GM19324 (cell line): Measurements from ENCODE around the gene SLC2A1.
"Not testable (repeated sequence)": the region's sequence is repeated elsewhere in the genome, so short reads cannot be mapped to it uniquely, and the experiment has no call there.

ENCODE experiments used
- ATAC-seq: cut with Tn5 transposase; IDR thresholded peaks from one replicate; pipeline ENCODE4 v1.9.1; 2021; ENCODE audit warnings: mild to moderate bottlenecking, moderate library complexity; ENCODE audit not compliant: unreplicated experiment, low FRiP score

Gene SLC2A1

DNA sequence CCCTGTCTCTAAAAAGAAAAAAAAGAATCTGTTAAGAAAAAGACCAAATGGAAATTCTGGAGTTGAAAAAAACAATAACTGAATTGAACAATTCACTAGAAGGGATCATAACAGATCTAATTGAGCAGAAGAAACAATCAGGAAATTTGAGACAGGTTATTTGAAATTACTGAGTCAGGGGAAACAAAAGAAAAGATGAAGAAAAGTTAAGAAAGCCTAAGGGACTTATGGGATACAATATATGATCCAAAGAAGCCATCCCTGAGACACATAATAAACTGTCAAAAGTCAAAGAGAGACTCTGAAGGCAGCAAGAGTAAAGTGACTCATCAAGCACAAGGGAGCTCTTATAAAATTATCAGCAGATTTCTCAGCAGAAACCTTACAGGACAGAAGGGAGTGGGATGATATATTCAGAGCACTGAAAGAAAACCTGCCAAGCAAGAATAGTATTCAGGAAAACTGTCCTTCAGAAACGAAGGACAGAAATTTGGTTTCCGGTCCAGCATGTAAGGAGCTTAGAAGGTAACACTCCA lies 44.5 kb downstream of the SLC2A1 start:
- ATAC-seq = no peak

DNA sequence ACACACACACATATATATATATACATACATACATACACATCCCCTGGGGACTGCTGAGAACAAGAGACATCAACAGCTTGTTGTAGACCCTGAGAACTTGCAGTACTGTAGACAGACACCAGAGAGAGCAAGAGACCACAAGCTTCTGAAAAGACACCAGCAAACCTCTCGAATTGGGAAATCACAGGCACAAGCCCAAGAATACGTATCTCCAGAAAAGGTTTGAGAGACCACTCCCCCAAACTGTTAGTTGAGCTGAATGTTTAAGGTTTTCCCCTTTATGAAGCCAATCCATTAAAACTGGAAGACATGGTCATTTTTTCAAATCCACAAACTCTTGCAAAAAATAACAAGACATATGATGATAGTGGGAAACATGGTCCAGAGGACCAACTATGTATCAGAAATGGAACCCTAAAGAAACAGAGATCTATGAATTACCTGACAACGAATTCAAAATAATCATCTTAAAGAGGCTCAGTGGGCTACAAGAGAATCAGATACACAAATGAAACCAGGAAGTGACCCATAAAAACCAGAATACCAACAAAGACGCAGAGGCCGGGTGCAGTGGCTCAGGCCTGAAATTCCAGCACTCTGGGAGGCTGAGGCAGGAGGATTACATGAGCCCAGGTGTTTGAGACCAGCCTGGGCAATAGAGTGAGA lies 45.1 kb downstream of the SLC2A1 start:
- no peak for ATAC-seq

DNA sequence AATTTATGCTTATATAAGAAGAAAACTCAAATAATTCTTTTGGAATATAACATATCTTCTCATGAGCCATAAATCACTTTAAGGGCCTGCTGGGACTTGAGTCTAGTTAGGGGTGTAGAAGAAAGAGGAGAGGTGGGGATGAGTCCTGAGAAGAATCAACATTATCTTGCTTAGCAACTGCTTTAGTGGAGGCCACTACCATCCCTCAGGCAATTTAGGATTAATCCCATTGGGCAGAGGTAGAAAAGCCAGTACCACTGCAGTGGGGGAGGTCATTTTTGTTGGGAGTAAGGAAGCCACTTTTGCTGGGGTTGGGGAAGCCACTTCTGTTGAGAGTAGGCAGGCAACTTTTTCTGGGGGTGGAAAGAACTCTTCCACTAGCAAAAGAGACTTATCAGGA lies 47.7 kb downstream of the SLC2A1 start:
- no peak for ATAC-seq

DNA sequence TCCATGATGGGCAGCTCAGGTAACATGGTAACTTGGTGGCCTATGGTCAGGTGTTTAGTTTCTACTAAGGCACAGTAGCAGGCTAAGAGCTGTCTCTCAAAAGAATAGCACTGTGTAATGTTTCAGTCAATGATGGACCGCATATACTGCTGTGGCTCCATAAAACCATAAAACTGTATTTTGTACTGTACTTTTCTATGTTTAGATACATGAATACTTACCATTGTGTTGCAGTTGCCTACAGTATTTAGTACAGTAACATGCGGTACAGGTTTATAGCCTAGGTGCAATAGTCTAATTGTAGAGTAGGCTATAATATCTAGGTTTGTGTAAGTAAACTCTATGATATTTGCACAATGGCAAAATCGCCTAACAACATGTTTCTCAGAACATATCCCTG lies 50.6 kb downstream of the SLC2A1 start:
- ATAC-seq = no peak

DNA sequence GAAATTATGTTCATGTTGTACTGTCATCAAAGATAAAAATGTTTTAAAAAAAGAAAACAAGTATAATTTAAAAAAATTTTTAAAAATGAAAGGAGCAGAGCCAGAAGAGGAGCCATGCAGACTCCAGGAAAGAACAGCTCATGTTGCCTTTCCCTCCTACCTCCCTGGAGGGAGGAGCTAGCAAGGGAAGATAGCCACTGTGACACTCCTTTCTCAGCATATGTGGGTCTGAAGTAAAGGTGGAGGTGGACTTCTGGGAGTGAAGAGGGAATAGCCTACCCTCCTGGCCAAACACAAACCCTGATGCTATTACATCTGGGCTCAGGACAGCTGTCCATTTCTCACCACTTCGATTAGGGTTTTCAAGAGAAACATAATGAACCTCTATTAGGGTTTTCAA lies 54.2 kb downstream of the SLC2A1 start:
- no peak for ATAC-seq

DNA sequence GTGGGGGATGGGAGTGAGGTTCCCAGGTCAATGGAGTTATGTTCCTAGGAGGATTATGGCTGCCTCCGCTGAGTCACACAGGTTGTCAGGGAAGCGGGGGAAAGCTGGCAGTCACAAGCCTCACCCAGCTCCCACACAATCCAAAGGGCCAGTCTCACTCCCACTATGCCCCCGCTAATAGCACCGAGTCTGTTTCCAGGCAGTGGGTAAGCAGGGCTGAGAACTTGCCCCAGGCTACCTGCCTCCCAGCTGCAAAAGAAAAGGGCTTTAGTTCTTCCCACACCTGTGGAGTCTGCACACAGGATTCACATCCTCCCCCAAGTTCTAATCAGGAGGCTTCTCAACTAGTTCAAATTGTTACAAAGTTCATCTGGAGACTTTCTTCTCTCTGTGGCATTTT lies 58.7 kb downstream of the SLC2A1 start:
- not testable (repeated sequence) for ATAC-seq

DNA sequence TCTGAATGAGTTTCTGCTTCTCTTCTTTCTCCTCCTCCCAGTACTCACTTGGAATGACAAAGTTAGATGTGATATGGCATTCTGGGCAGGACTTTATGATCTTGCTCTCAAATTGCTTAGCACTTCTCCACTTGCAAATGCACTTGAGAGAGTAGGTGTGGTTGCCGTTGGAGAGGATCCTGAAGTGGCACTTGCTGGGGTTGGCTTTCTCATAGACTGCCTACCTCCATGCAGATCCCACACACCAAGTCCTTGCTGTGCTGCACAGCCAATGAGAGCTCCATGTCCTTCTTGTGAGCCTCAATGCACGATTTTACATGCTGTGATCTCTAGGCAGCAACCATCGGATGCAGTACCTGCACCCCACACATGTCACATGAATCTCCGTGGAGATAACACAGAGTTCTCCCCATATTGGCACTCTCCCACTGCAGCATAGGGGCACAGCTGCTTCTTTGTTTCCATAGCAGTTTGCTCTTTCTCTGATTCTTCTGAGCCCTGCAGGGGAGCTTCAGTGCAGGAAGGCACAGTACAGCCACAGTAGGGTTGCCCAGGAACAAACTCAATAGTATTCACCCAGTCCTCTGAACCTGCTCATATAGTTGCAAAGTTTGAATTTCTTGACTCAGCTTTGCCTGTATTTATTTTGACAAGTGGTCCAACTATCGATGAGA lies 67.1 kb downstream of the SLC2A1 start:
- ATAC-seq = no peak

DNA sequence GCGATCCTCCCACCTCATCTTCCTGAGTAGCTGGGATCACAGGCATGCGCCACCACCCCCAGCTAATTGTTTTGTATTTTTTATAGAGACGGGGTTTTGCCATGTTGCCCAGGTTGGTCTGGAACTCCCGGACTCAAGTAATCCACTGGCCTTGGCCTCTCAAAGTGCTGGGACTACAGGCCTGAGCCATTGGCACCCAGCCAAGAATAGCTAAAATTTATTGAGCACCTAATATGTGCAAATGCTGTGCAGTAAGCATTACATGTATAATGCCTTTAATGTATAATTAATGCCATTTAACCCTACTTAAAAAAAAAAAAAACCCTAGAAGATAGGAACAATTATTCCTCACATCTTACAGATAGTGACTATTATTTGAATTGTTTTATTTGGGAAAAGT lies 69.4 kb downstream of the SLC2A1 start:
- no peak for ATAC-seq

DNA sequence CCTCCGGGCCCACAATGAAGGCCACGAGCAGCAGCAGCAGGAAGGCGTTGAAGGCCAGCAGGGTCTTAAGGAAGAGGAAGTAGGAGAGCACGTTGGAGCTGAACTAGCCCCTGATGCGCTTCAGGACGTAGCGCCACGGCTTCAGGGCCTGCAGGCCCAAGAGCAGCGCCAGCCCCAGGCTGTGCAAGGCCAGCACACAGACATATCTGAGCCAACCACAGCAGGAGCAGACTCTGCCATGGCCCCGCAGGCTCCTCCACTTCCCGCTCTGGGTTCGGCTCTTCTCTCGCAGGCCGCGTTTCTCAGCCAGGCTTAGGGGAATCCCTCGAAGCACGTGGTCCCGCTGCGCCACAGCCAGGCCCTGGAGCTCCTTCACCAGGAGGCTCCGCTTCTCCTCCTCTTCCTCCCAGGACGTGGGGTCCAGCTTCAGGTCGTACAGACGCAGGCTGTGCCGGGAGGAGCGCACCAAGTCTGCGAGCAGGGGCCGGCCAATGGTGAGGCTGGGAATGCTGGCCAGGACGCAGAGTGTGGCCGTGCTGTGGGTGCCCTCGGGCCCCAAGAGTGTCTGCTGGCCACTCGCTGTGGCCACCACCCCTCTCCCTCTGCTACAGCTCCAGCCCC lies 70.5 kb downstream of the SLC2A1 start:
- no peak for ATAC-seq

DNA sequence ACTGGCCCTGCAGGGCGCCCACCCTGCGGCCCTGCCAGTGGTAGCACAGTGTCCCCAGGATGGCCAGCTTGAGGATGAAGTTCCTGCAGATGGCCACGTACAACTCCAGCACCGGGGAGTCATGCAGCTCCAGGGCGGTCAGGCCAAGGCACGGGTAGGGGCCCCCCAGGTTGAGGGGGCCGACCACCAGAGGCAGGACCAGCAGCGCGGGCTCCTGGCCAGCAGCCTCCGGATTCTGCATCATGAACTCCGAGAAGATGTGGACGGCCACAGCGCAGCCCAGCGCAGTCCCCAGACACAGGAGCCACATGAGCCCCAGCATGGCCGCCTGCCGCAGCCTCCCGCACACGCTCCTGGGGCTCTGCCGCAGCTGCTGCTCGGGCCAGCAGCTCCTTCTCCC lies 71.3 kb downstream of the SLC2A1 start:
- ATAC-seq = no peak

DNA sequence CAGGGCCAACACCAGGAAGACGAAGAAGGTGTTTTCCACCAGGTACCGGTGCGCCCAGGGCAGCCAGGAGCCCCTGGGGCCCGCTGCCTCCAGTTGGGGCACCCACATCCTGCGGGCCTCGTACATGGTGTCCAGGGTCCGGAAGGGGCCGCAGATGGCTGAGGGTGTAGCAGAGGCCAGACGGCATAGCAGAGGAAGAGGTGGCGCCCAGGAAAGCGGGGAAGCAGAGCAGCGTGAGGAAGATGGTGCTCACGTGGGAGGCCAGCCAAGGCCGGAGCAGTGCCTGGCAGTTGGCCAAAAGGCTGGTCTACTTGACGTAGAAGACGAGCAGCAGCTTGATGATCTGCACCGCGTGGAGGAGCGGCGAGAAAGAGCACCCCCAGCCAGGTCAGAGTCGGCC lies 71.9 kb downstream of the SLC2A1 start:
- no peak for ATAC-seq

DNA sequence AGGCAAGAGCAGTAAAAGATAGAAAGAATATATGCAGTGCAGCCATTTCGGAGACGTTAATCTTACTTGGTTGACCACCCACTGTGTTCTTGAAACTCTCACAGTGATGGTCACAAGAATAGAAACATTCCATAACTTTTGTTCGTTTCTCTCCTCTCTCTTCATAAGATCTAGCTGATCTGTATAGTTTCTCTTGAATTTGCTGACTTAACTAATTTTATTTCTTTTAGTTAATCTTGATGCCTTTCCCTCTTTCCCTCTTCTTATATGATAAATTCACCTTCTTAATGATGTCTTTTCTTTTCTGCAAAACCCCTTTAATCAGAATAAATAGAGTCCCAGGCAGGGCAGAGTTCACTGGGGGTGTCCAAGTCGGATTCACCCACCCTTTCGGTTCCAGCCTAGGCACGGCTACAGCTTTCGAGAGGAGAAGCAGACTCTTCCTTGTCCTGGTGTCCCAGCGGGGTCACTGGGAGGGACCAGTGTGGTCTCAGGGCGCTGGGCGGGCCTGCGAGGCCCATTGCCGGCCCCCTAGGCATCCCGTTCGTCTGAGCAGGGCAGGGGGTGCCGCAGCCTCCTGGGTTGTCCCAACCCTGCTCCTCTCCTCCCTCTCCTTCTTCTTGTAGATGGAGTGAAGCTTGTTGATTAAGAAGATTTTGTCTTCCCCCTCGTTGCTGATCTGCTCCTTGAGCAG lies 72.5 kb downstream of the SLC2A1 start:
- ATAC-seq = no peak

DNA sequence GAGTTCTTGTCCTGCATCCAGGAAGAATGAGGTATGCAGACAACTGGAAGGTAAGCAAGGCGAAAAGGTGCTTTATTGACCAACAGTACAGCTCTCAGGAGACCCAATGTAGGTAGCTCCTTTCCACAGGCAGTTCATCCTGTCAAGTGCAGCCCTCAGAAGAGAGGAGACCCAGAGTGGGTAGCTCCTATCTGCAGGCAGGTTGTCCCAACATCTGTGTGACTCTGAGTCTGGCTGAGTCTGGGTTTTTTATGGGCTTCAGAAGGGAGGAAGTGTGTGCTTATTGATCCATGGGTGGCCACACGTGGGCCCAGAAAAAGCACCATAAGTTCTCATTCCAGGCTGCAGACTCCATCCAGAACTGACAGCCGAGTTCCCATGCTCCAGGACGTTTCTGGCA lies 78.3 kb downstream of the SLC2A1 start:
- no peak for ATAC-seq

DNA sequence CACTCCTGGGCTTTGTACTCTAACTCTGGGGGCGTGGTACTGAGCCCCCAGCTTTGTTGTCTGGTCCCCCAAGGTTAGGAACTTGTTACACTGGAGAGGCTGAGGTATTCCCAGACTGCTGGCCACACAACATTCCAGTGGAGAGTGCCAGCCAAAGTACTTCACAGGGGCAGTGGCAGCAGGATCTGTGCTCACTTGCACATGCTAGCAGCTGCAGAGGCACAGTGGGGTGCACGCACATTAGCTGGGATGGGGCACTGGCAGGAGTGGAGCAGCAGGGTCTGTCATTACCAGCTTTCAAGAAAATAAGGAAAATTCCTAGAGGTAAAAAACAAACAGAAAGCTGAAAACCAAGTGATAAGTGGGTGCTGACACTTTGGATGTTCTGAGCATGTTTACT lies 81.3 kb downstream of the SLC2A1 start:
- ATAC-seq = no peak

DNA sequence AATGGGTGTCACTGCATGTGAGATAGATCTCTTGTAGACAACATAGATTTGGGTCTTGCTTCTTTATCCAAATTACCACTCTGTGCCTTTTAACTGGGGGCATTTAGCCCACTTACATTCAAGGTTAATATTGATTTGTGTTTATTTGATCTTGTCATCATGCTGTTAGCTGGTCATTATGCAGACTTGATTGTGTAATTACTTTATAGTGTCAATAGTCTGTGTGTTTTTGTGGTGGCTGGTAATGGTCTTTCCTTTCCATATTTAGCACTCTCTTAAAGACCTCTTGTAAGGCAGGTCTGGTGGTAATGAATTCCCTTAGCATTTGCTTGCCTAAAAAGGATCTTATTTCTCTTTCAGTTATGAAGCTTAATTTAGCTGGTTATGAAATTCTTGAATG lies 82.7 kb downstream of the SLC2A1 start:
- no peak for ATAC-seq
